Esophagus squamous epithelium (tissue), 4 donors: Measurements from ENCODE around the gene ITGB3BP.

Experiments
- POLR2A ChIP-seq, 4 donors: fragments of 450-650 bp; IDR thresholded peaks; one replicate each; pipeline ENCODE4 v1.6.1; 2017; ENCODE audit warnings: antibody characterized with exemption in 4 of 4, mild to moderate bottlenecking in 4 of 4, moderate library complexity in 3 of 4
- TF ChIP-seq, protein P1 (sequence below), 6 experiments: fragments of 450-650 bp in 4 of 6; fragments of 200-600 bp in 2 of 6; sonication (generic) in 2 of 6; IDR thresholded peaks; one replicate each; pipeline ENCODE4 v1.5.1; 2016 to 2019; ENCODE audit warnings: antibody characterized with exemption in 6 of 6, mild to moderate bottlenecking in 4 of 6, moderate library complexity in 4 of 6

DNA sequence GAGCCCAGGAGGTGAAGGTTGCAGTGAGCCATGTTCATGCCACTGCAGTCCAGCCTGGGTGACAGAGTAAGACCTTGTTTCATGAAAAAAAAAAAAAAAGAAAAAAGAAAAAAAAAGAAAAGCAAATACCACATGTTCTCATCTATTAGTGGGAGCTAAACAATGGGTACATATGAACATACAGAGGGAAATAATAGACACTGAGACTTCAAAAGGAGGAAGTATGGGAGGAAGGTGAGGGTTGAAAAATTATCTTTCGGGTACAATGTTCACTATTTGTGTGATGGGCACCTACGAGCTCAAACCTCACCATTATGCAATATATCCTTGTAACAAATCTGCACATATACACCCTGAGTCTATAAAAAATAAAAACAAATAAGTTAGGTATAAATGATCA, 6.4 kb downstream of the ITGB3BP start:
- TF ChIP-seq, protein P1, sequence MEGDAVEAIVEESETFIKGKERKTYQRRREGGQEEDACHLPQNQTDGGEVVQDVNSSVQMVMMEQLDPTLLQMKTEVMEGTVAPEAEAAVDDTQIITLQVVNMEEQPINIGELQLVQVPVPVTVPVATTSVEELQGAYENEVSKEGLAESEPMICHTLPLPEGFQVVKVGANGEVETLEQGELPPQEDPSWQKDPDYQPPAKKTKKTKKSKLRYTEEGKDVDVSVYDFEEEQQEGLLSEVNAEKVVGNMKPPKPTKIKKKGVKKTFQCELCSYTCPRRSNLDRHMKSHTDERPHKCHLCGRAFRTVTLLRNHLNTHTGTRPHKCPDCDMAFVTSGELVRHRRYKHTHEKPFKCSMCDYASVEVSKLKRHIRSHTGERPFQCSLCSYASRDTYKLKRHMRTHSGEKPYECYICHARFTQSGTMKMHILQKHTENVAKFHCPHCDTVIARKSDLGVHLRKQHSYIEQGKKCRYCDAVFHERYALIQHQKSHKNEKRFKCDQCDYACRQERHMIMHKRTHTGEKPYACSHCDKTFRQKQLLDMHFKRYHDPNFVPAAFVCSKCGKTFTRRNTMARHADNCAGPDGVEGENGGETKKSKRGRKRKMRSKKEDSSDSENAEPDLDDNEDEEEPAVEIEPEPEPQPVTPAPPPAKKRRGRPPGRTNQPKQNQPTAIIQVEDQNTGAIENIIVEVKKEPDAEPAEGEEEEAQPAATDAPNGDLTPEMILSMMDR (IDR thresholded peaks at IDR 0.05) = no peak
- no peak for TF ChIP-seq POLR2A (IDR thresholded peaks at IDR 0.05)
